Transverse colon (tissue), 4 donors: ENCODE results near the gene DYRK4. TPM values are rescaled to one million over a fixed set of nuclear protein-coding genes. Genes with fewer than 3 reads are reported as not detected.

Experiments
- DNase-seq: peaks from one replicate; pipeline ENCODE4 v3.0.0-alpha.2; 2019
- H3K27ac ChIP-seq, 4 donors: fragments of 200-600 bp; sonication (generic); 2 replicates each; pipeline ENCODE4 v1.5.1; 2016 to 2018; ENCODE audit warnings: inconsistent platforms in 4 of 4
- H3K27me3 ChIP-seq: fragments of 200-600 bp; sonication (generic); 2 replicates; pipeline ENCODE4 v1.5.1; 2017; ENCODE audit warnings: inconsistent platforms
- H3K36me3 ChIP-seq, 4 donors: fragments of 200-600 bp; sonication (generic); 2 replicates each; pipeline ENCODE4 v1.5.1; 2017 to 2019; ENCODE audit warnings: inconsistent platforms in 4 of 4
- H3K4me1 ChIP-seq, 4 donors: fragments of 200-600 bp; sonication (generic); 2 replicates each; pipeline ENCODE4 v1.5.1; 2017 to 2020; ENCODE audit warnings: inconsistent platforms in 4 of 4
- H3K4me3 ChIP-seq, 4 donors: fragments of 200-600 bp; sonication (generic); 1 replicate in 1 of 4; 2 replicates in 3 of 4; pipeline versions ENCODE4 v1.5.1 to v1.6.1; 2017 to 2019; ENCODE audit warnings: inconsistent platforms in 4 of 4
- H3K9me3 ChIP-seq, 2 donors: fragments of 200-600 bp; sonication (generic); 2 replicates each; pipeline ENCODE4 v1.5.1; 2017 to 2019; ENCODE audit warnings: inconsistent platforms in 2 of 2
- EP300 ChIP-seq: sonication (generic); formaldehyde crosslinking; IDR thresholded peaks from one replicate; pipeline ENCODE4 v1.6.1; 2017; ENCODE audit warnings: antibody characterized with exemption, low read depth
- POLR2A ChIP-seq: fragments of 450-650 bp; IDR thresholded peaks from one replicate; pipeline ENCODE4 v1.6.1; 2016; ENCODE audit warnings: antibody characterized with exemption, mild to moderate bottlenecking, moderate library complexity
- POLR2AphosphoS5 ChIP-seq, 3 donors: sonication (generic); formaldehyde crosslinking; IDR thresholded peaks; one replicate each; pipeline ENCODE4 v1.6.1; 2016; ENCODE audit warnings: antibody characterized with exemption in 3 of 3
- WGBS, 2 donors: methylation state at CpG; one replicate each; pipeline ENCODE4 v1.1.5; 2018; ENCODE audit warnings: low coverage in 1 of 2; 5-methylcytosine and 5-hydroxymethylcytosine counted together
- in situ Hi-C, 4 donors: fragments of 200-750 bp; cut with MboI; loops; one replicate each; pipeline versions ENCODE4 v1.15.0 to v1.15.1; 2017; ENCODE audit warnings: low sequenced_read_pairs in 3 of 4, low pct_ligation_motif_present in 1 of 4, low pct_unique_long_range_greater_than_20kb in 1 of 4
- intact Hi-C: fragments of 100-400 bp; cut with DNase I; formaldehyde crosslinking; loops from one replicate; pipeline ENCODE4 v1.15.1; 2023; ENCODE audit warnings: low total_unique reads
- total RNA-seq, 4 donors: library from RNA; depleted of rRNA; stranded (reverse); fragments of >200 nt; gene quantifications; one replicate each; pipeline ENCODE4 v1.1.0, GENCODE V29; 2016
- TF ChIP-seq, protein P1 (sequence below), 5 experiments: fragments of 200-600 bp in 3 of 5; fragments of 450-650 bp in 2 of 5; sonication (generic) in 3 of 5; IDR thresholded peaks; 1 replicate in 2 of 5; 2 replicates in 3 of 5; pipeline ENCODE4 v1.5.1; 2016 to 2017; ENCODE audit warnings: antibody characterized with exemption in 5 of 5, inconsistent platforms in 3 of 5, mild to moderate bottlenecking in 2 of 5, moderate library complexity in 1 of 5

The DYRK4 gene
- total RNA-seq, 4 donors from 2014 or later = 20.3 to 120 (median 22.4) TPM

DNA sequence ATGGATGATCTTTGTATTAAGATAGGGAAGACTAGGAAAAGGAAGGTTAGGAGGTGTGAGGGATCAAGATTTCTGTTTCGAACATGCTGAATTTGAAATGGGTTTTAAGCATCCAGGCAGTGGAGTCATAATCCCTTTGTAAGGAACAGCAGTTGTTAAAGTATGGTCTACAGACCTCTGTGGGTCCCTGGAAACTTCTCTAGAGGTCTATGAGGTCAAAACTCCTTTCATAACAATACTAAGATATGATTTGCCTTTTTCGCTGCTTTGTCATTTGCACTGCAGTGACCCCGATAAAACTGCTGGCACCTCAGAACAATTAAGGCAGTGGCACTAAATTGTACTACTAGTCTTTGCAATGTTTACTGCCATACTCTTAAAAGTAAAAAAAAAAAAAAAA, 21.8 kb upstream of the DYRK4 start:
- 83 to 93% methylated on average over 3 of the region's 3 CpGs for WGBS, 2 donors
- DNase-seq = no peak
- no peak overlapping the region for H3K27ac ChIP-seq
- no peak overlapping the region for H3K4me3 ChIP-seq
- intact Hi-C loops (no loop called here), in situ Hi-C loops (loop anchor here in 2 of 4 donors (25.0 kb wide), 1 partner anchor 228 kb away; the partner anchor contains the start of gene TIGAR (in 2 of the 2))
- H3K4me1 ChIP-seq = peaks cover 0 to 34% (median 14%) of the 10 kb centered on the region in 4 donors
- no peaks in the 10 kb centered on the region for H3K9me3 ChIP-seq
- H3K36me3 ChIP-seq = no peaks in the 10 kb centered on the region
- no peaks in the 10 kb centered on the region for H3K27me3 ChIP-seq
- TF ChIP-seq POLR2AphosphoS5 (IDR thresholded peaks at IDR 0.05) = no peak
- TF ChIP-seq, protein P1, sequence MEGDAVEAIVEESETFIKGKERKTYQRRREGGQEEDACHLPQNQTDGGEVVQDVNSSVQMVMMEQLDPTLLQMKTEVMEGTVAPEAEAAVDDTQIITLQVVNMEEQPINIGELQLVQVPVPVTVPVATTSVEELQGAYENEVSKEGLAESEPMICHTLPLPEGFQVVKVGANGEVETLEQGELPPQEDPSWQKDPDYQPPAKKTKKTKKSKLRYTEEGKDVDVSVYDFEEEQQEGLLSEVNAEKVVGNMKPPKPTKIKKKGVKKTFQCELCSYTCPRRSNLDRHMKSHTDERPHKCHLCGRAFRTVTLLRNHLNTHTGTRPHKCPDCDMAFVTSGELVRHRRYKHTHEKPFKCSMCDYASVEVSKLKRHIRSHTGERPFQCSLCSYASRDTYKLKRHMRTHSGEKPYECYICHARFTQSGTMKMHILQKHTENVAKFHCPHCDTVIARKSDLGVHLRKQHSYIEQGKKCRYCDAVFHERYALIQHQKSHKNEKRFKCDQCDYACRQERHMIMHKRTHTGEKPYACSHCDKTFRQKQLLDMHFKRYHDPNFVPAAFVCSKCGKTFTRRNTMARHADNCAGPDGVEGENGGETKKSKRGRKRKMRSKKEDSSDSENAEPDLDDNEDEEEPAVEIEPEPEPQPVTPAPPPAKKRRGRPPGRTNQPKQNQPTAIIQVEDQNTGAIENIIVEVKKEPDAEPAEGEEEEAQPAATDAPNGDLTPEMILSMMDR (IDR thresholded peaks at IDR 0.05) = no peak
- no peak for TF ChIP-seq EP300
- no peak for TF ChIP-seq POLR2A

DNA sequence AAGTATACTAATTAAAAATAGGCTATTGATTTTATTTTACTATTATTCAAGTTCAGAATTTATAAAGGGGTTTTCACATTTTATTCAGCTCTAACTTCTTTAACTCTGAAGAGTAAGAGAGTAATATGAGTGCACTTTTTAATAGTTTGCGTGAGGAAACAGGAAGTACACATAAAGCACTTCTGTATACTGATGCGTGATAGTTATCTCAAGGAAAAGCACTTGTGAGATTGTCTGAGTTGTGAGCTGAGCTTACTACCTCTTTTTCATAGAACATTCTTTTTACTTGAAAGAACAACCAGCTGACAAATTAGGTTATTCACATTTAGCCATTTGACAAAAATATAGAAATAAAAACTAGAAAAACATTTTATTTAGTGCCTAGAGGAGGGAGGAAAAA, 21.4 kb upstream of the DYRK4 start:
- 62 to 69% methylated on average over 2 of the region's 2 CpGs for WGBS, 2 donors

DNA sequence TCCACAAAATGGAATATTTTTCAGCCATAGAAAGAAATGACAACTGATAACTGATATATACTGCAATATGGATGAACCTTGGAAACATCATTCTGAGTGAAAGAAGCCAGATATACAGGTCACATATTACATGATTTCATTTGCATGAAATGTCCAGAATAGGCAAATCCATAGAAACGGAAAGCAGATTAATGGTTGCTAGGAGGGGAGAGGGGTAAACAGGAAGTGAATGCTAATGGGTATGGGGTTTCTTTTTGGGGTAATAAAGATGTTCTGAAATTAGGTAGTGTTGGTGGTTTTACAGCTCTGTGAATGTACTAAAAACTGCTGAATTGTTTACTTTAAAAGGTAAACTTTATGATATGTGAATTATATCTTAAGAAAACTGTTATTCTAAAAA, 16.8 kb upstream of the DYRK4 start:
- intact Hi-C loops (loop anchor here (1.0 kb wide), 1 partner anchor 28 kb away; no protein-coding TSS in a partner anchor), in situ Hi-C loops (loop anchor here in 2 of 4 donors (25.0 kb wide), 1 partner anchor 233 kb away; the partner anchor contains the start of gene TIGAR (in 2 of the 2))
- no peak overlapping the region for H3K4me3 ChIP-seq
- H3K27ac ChIP-seq = no peak overlapping the region
- H3K9me3 ChIP-seq = no peaks in the 10 kb centered on the region
- H3K27me3 ChIP-seq = no peaks in the 10 kb centered on the region
- DNase-seq = no peak
- TF ChIP-seq POLR2AphosphoS5 (IDR thresholded peaks at IDR 0.05) (no peak), POLR2A (no peak), EP300 (no peak)
- TF ChIP-seq, protein P1 (IDR thresholded peaks at IDR 0.05) = no peak
- no peaks in the 10 kb centered on the region for H3K36me3 ChIP-seq
- WGBS, 2 donors = 70 to 78% methylated on average over 1 of the region's 1 CpG
- no peaks in the 10 kb centered on the region for H3K4me1 ChIP-seq

More for the DNA sequence above, 21.4 kb upstream of the DYRK4 start:
- intact Hi-C loops (no loop called here), in situ Hi-C loops (loop anchor here in 2 of 4 donors (25.0 kb wide), 1 partner anchor 228 kb away; the partner anchor contains the start of gene TIGAR (in 2 of the 2))
- Histone ChIP-seq H3K4me1 (peaks cover 0 to 29% (median 14%) of the 10 kb centered on the region in 4 donors), H3K27ac (no peak overlapping the region), H3K4me3 (no peak overlapping the region), H3K27me3 (no peaks in the 10 kb centered on the region), H3K36me3 (no peaks in the 10 kb centered on the region), H3K9me3 (no peaks in the 10 kb centered on the region)
- no peak for TF ChIP-seq POLR2AphosphoS5 (IDR thresholded peaks at IDR 0.05)
- no peak for TF ChIP-seq POLR2A
- TF ChIP-seq, protein P1 (IDR thresholded peaks at IDR 0.05) = no peak
- no peak for TF ChIP-seq EP300
- no peak for DNase-seq

DNA sequence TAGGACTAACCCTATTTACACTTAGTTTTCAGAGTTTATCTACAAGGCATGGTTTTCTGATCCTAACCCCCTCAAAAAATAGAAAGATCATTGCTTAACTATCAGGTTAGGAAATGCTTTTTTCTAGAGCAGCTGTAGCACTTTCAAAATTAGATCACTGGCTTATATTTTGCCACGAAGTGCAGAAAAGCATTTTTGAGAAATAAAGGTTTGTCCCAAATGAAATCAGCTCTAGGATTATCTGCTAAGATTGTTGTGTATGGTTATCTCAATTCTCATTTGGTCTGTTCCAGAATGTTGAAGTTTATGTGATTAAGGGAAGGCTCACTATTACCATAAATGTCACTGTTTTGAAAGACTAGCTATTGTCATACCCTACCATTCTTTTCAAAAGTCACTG, 9.8 kb upstream of the DYRK4 start:
- Histone ChIP-seq H3K9me3 (no peaks in the 10 kb centered on the region), H3K4me3 (no peak overlapping the region), H3K27me3 (no peaks in the 10 kb centered on the region), H3K27ac (no peak overlapping the region), H3K4me1 (no peaks in the 10 kb centered on the region), H3K36me3 (no peaks in the 10 kb centered on the region)
- WGBS, 2 donors = 93 to 100% methylated on average over 1 of the region's 1 CpG
- intact Hi-C loops (no loop called here), in situ Hi-C loops (no loop called here)
- TF ChIP-seq, protein P1 (IDR thresholded peaks at IDR 0.05) = no peak
- TF ChIP-seq EP300 (no peak), POLR2AphosphoS5 (IDR thresholded peaks at IDR 0.05) (no peak), POLR2A (no peak)
- DNase-seq = no peak
